GM12874 (cell line): ENCODE measurements around the gene SFXN4.

Experiments
- TF ChIP-seq, protein P1 (sequence below): IDR thresholded peaks from 2 replicates; pipeline ENCODE4 v1.5.1; 2011; ENCODE audit warnings: low read depth, mild to moderate bottlenecking, control low read depth, low read length, moderate library complexity; ENCODE audit not compliant: insufficient read depth

SFXN4 gene

DNA sequence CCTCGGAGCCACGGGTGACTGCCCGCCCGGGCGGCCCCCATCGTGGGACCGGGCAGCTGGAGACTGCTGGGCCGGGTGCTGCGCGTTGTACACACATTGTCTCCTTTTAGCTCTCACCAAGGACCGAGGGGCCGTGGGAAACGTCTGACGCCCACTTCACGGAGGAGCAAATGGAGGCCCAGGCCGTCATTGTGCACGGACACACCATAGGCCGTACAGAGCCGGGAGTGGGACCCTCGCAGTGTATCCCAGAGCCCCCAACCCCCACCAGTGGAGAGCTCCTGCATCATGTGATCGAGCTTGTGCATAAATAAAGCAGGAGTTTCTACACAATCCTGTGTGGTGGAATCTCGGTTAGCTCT lies 60.9 kb downstream of the SFXN4 start:
- TF ChIP-seq, protein P1, sequence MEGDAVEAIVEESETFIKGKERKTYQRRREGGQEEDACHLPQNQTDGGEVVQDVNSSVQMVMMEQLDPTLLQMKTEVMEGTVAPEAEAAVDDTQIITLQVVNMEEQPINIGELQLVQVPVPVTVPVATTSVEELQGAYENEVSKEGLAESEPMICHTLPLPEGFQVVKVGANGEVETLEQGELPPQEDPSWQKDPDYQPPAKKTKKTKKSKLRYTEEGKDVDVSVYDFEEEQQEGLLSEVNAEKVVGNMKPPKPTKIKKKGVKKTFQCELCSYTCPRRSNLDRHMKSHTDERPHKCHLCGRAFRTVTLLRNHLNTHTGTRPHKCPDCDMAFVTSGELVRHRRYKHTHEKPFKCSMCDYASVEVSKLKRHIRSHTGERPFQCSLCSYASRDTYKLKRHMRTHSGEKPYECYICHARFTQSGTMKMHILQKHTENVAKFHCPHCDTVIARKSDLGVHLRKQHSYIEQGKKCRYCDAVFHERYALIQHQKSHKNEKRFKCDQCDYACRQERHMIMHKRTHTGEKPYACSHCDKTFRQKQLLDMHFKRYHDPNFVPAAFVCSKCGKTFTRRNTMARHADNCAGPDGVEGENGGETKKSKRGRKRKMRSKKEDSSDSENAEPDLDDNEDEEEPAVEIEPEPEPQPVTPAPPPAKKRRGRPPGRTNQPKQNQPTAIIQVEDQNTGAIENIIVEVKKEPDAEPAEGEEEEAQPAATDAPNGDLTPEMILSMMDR: no peak

DNA sequence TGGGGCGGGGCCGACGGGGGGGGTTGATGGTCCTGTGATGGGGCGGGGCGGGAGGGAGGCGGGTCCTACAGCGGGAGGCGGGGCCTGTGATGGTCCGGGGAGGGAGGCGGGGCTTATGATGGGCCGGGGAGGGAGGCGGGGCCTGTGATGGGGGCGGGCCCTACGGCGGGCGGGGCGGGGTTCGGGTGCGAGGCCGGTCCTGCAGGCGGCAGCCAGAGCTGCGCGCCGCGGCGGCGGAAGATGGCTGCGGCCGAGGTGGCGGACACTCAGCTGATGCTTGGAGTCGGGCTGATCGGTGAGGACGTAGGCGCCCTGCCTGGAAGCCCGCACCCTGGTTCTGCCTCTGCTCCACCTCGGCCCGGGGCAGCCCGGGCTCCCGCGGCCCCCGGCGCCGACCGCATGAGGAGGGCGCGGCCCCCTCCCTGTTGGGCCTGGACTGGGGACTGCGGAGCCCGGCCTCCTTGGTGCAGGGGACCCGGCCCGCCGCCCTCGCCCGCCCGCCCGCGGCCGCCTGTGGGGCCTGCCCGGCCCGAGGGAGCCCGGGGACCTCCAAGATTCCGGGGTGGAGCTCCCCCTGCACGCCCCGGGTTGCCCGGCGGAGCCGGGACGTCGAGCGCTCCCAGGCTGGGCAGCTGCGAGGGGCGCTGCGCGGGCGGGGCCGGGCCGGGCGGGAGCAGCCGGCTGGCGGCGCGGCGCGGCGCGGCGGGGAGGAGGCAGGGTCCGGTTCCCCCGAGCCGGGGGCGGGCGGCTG lies 61.4 kb downstream of the SFXN4 start, which contains the start of gene DENND10:
DENND10 (plus strand) TSS at position 211 of the 751 bp plus-strand sequence; CDS start at position 241, 30 bp downstream.
- TF ChIP-seq, protein P1: no peak

DNA sequence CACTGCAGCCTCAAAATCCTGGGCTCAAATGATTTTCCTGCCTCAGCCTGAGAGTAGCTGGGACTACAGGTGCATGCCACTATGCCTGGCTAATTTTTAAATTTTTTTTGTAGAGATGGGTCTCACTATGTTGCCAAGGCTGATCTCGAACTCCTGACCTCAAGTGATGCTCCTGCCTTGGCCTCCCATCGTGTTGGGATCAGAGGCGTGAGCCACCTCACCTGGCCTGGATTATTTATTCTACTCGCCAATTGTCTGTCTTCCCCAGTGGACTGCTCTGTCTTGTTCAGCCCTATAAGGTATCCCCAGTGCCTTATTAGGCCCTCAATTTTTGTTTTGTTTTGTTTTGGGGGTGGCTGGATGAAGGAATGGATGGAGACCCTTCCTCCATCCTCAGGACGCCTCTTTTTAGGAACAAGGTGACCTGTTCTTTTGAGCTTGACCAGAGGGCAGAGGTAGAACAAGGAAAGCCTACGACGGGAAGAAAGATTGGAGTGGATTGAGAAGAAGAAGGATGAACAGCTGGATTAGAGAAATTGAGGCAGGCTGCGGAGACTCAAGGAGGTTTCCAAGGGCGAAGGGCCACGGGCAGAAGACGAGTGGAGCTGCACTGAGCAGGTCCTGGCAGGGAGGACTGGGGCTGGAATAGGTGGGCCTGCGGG lies 62.1 kb downstream of the SFXN4 start:
- TF ChIP-seq, protein P1: no peak

GRCh38 chr10:119101366-119102098 lies 64.0 kb downstream of the SFXN4 start:
- TF ChIP-seq, protein P1: no peak

DNA sequence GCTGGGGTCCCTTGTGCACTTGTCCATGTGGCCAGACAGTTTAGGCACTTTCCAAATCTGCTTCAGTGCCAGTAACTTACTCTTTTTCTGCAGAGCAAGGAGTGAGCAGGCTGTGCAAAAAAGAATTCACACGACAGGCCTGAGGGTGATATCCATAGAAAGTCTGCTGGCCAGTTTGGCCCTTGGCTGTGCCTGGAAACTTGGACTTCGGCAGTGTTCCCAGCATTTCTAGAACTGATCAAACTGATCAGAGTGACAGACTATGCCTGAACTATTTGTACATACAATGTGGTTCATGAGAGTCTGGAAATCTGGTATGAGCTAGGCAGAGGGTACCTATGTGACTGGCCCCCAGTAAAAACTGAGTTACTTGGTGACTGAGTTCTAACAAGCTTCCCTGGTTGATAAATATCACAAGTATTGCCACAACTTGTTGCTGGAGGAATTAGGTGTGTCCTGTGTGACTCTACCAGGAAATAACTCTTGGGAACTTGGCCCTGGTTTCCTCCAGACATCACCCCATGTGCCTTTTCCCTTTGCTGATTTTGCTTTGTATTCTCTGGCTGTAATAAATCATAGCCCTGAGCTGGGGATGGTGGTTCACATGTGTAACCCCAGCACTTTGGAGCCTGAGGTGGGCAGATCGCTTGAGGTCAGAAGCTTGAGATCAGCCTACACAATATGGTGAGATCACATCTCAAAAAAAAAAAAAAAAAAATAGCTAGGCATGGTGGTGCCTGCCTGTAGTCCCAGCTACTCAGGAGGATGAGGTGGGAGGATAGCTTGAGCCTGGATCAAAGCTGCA lies 64.9 kb downstream of the SFXN4 start:
- TF ChIP-seq, protein P1: no peak

- TF ChIP-seq, protein P1: no peak
Observed at GRCh38 chr10:119098576-119098975, 66.9 kb downstream of the SFXN4 start.

- TF ChIP-seq, protein P1: no peak
Observed at GRCh38 chr10:119095640-119096039, 69.9 kb downstream of the SFXN4 start.
